Ovary (tissue), 9 donors: ENCODE measurements around the gene ANKRD33B. TPM values are rescaled to one million over a fixed set of nuclear protein-coding genes. Genes with fewer than 3 reads are reported as not detected.

Experiments
- DNase-seq, 5 donors: peaks; one replicate each; pipeline ENCODE4 v3.0.0-alpha.2; 2019 to 2020
- H3K27ac ChIP-seq, 2 donors: fragments of 200-600 bp; one replicate each; pipeline versions ENCODE4 v1.5.1 to v1.8.0; 2019 to 2022
- H3K27me3 ChIP-seq: fragments of 200-600 bp; one replicate; pipeline ENCODE4 v1.8.0; 2022
- H3K36me3 ChIP-seq: fragments of 200-600 bp; sonication (generic); one replicate; pipeline ENCODE4 v1.5.1; 2019
- H3K4me1 ChIP-seq: one replicate; pipeline ENCODE4 v1.8.1; 2013; ENCODE audit warnings: mild to moderate bottlenecking, moderate library complexity; ENCODE audit not compliant: insufficient read depth
- H3K4me3 ChIP-seq: fragments of 200-600 bp; sonication (generic); one replicate; pipeline ENCODE4 v1.5.1; 2017
- H3K9me3 ChIP-seq, 2 donors: fragments of 200-600 bp in 1 of 2; sonication (generic) in 1 of 2; one replicate each; pipeline versions ENCODE4 v1.5.1 to v1.8.1; 2013 to 2019; ENCODE audit warnings: mild to moderate bottlenecking in 1 of 2, moderate library complexity in 1 of 2
- CTCF ChIP-seq, 3 donors: fragments of 450-650 bp in 2 of 3; fragments of 200-600 bp in 1 of 3; IDR thresholded peaks; one replicate each; pipeline versions ENCODE4 v1.5.1 to v1.8.0; 2016 to 2022; ENCODE audit warnings: antibody characterized with exemption in 3 of 3, mild to moderate bottlenecking in 1 of 3
- EP300 ChIP-seq: sonication (generic); formaldehyde crosslinking; IDR thresholded peaks from one replicate; pipeline ENCODE4 v1.6.1; 2017; ENCODE audit warnings: antibody characterized with exemption
- POLR2A ChIP-seq: fragments of 450-650 bp; IDR thresholded peaks from one replicate; pipeline ENCODE4 v1.6.1; 2017; ENCODE audit warnings: antibody characterized with exemption, mild to moderate bottlenecking, moderate library complexity
- WGBS, 3 donors: extraction: QIAGEN DNeasy Blood & Tissue Kit in 1 of 3; methylation state at CpG; one replicate each; pipeline versions ENCODE4 v1.1.5 to v1.1.7; 2013 to 2017; 5-methylcytosine and 5-hydroxymethylcytosine counted together
- intact Hi-C, 4 donors: fragments of 100-400 bp; cut with DNase I; formaldehyde crosslinking; loops; one replicate each; pipeline versions ENCODE4 v1.11.0 to v1.15.1; 2022 to 2023
- polyA plus RNA-seq, 2 donors: library from polyadenylated mRNA; stranded (reverse); fragments of 200-250 nt in 1 of 2; fragments of 350-450 nt in 1 of 2; fragmentation: Illumina TruSeq in 1 of 2; extraction: RNeasy Lipid Tissue Mini Kit (QIAGEN cat#74804) in 1 of 2; gene quantifications; one replicate each; pipeline ENCODE4 v1.2.3, GENCODE V29; 2013 to 2014
- total RNA-seq, 7 donors: library from RNA; depleted of rRNA in 2 of 7; stranded (reverse); fragments of >200 nt in 2 of 7; fragmentation: NEBNext Ultra II Directional in 3 of 7; extraction: Animal tissue kit (Norgen Biotek cat#: 25700) in 3 of 7; gene quantifications; one replicate each; pipeline versions ENCODE4 v1.1.0 to v1.2.4, GENCODE V29; 2016 to 2023
- donor health status: DM: no; HTN: no; CAD: no; lungs with moderate emphysema.
- donor health status: DM: no; HTN: no; CAD: no.
- donor health status: Bipolar disorder and iron deficiency.
- donor health status: DM: yes; HTN: yes; CAD: no.
- donor health status: DM: no; HTN: no; CAD: no.
- donor health status: DM: yes; HTN: yes; CAD: no.

ANKRD33B gene
- total and polyA plus RNA-seq, 9 donors: 0.65 to 13.3 (median 1.9) TPM

GRCh38 chr5:10626473-10627013 is 62.7 kb downstream of the ANKRD33B start:
- H3K27ac ChIP-seq: peak overlapping the region in 1 of 2 donors; percentile 79
- H3K27me3 ChIP-seq: no peaks in the 10 kb centered on the region
- 80 to 88% (median 82%) methylated on average over 12 of the region's 12 CpGs for WGBS, 3 donors
- no peak overlapping the region for H3K4me3 ChIP-seq
- no peaks in the 10 kb centered on the region for H3K36me3 ChIP-seq
- no peak for DNase-seq
- H3K4me1 ChIP-seq: peaks cover 4% of the 10 kb centered on the region
- intact Hi-C loops: loop anchor here (5.0 to 10.0 kb wide), 5 partner anchors 169 to 344 kb away; no protein-coding TSS in a partner anchor
- no peak for TF ChIP-seq POLR2A
- TF ChIP-seq EP300: no peak
- no peak for TF ChIP-seq CTCF (IDR thresholded peaks at IDR 0.05)
- H3K9me3 ChIP-seq: no peaks in the 10 kb centered on the region

GRCh38 chr5:10627160-10627701 is 63.4 kb downstream of the ANKRD33B start:
- intact Hi-C loops: loop anchor here (5.0 to 10.0 kb wide), 5 partner anchors 170 to 345 kb away; no protein-coding TSS in a partner anchor
- Histone ChIP-seq H3K9me3 (no peaks in the 10 kb centered on the region), H3K27ac (peak overlapping the region; percentile 44 to 79), H3K27me3 (no peaks in the 10 kb centered on the region), H3K36me3 (no peaks in the 10 kb centered on the region), H3K4me1 (peaks cover 4% of the 10 kb centered on the region), H3K4me3 (peak overlapping the region; percentile 26)
- DNase-seq: peak in 2 of 5 donors; percentile 42 to 53
- WGBS, 3 donors: 2 to 4% (median 3%) methylated on average over 12 of the region's 12 CpGs
- TF ChIP-seq POLR2A (no peak), EP300 (no peak), CTCF (IDR thresholded peaks at IDR 0.05) (no peak)

- intact Hi-C loops: loop anchor here (5.0 to 10.0 kb wide), 5 partner anchors 171 to 346 kb away; no protein-coding TSS in a partner anchor
- peaks cover 4% of the 10 kb centered on the region for H3K4me1 ChIP-seq
- no peaks in the 10 kb centered on the region for H3K27me3 ChIP-seq
Observed at GRCh38 chr5:10628601-10629000, 64.7 kb downstream of the ANKRD33B start.

GRCh38 chr5:10629682-10630081 is 65.8 kb downstream of the ANKRD33B start:
- H3K27ac ChIP-seq: no peak overlapping the region
- H3K27me3 ChIP-seq: no peaks in the 10 kb centered on the region
- no peaks in the 10 kb centered on the region for H3K9me3 ChIP-seq
- intact Hi-C loops: loop anchor here (5.0 to 10.0 kb wide), 5 partner anchors 172 to 347 kb away; no protein-coding TSS in a partner anchor
- H3K4me3 ChIP-seq: no peak overlapping the region
- TF ChIP-seq EP300: no peak
- no peak for TF ChIP-seq CTCF (IDR thresholded peaks at IDR 0.05)
- TF ChIP-seq POLR2A: no peak
- no peaks in the 10 kb centered on the region for H3K36me3 ChIP-seq
- H3K4me1 ChIP-seq: peaks cover 4% of the 10 kb centered on the region
- 72 to 82% (median 75%) methylated on average over 5 of the region's 5 CpGs for WGBS, 3 donors
- DNase-seq: no peak

More at GRCh38 chr5:10628601-10629000, 64.7 kb downstream of the ANKRD33B start:
- DNase-seq: no peak
- Histone ChIP-seq H3K9me3 (no peaks in the 10 kb centered on the region), H3K36me3 (no peaks in the 10 kb centered on the region), H3K4me3 (no peak overlapping the region), H3K27ac (peak overlapping the region in 1 of 2 donors; percentile 79)
- TF ChIP-seq CTCF (IDR thresholded peaks at IDR 0.05) (no peak), EP300 (no peak), POLR2A (no peak)
- 81 to 90% (median 86%) methylated on average over 7 of the region's 7 CpGs for WGBS, 3 donors
